Heart left ventricle (tissue), 13 donors: ENCODE measurements around the gene TNPO2.

Experiments
- POLR2A ChIP-seq, 2 donors: fragments of 450-650 bp; IDR thresholded peaks; one replicate each; pipeline ENCODE4 v1.6.1; 2017; ENCODE audit warnings: antibody characterized with exemption in 2 of 2, mild to moderate bottlenecking in 2 of 2, moderate library complexity in 2 of 2
- TF ChIP-seq, protein P1 (sequence below), 12 donors: fragments of 200-600 bp; sonication (generic) in 4 of 12; IDR thresholded peaks; one replicate each; pipeline versions ENCODE4 v1.5.0 to v1.8.0; 2018 to 2022; ENCODE audit warnings: antibody characterized with exemption in 12 of 12, mild to moderate bottlenecking in 5 of 12
- donor health status: ischemic (EF 13 %, LVEDD 7.1; RV severe dilation, severe dysfunction).
- donor health status: DM: no; HTN: yes; CAD: no.
- donor health status: DM: no; HTN: no; CAD: no.
- donor health status: ischemic (EF 25% LVEDD 6.9; RV normal size, moderate dysfunction).
- donor health status: ischemic (EF 25% LVEDD 5.7; RV mildly dilated, moderate dysfunction).
- donor health status: ischemic (EF 35%, LVEDD 5.7; RV mildly dilated, moderate dysfunction).
- donor health status: nonischemic (EF 11% LVEDD 7.7; RV severe dilation, severe dysfunction).
- donor health status: DM: yes; HTN: yes; CAD: no.
- donor health status: PGD.
- donor health status: ischemic (EF 29% LVEDD 5.4; RV normal size, mild dysfunction).
- donor health status: nonischemic (EF 23%, LVEDD 6.1; RV moderate dilation, normal function).

DNA sequence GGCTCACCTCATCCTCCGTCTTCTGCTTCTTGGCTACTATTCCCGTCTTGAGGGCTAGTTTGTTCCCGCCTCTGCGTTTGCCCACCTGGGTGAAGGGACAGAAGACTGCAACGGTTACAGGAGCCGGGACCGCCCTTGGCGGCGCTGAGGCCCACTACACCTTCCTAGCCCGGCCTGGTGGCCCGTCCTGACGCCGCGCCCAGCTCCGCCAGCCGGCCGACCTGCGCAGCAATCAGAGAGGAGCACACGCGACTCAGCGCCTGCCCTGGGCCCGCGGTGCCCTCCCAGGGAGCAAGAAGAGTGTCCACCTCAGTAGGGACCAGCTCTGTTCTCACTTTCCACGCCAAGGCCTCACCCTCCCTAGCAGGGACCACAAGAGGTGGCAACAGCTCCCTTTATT lies 7.6 kb upstream of the TNPO2 start:
- TF ChIP-seq, protein P1, sequence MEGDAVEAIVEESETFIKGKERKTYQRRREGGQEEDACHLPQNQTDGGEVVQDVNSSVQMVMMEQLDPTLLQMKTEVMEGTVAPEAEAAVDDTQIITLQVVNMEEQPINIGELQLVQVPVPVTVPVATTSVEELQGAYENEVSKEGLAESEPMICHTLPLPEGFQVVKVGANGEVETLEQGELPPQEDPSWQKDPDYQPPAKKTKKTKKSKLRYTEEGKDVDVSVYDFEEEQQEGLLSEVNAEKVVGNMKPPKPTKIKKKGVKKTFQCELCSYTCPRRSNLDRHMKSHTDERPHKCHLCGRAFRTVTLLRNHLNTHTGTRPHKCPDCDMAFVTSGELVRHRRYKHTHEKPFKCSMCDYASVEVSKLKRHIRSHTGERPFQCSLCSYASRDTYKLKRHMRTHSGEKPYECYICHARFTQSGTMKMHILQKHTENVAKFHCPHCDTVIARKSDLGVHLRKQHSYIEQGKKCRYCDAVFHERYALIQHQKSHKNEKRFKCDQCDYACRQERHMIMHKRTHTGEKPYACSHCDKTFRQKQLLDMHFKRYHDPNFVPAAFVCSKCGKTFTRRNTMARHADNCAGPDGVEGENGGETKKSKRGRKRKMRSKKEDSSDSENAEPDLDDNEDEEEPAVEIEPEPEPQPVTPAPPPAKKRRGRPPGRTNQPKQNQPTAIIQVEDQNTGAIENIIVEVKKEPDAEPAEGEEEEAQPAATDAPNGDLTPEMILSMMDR (IDR thresholded peaks at IDR 0.05), result no peak
- TF ChIP-seq POLR2A (IDR thresholded peaks at IDR 0.05), result no peak
